Activated CD8-positive, alpha-beta T cell treated with anti-CD3 and anti-CD28 coated beads, Interleukin-2, amount 10 ng/mL, durations not matched to agents 7 days and 5 days (primary cell): ENCODE results near the gene DLK2. TPM values are rescaled to one million over a fixed set of nuclear protein-coding genes. Genes with fewer than 3 reads are reported as not detected.

Experiments
- ATAC-seq: fragments of 150-1000 bp; cut with Tn5 transposase; one replicate; pipeline ENCODE4 v1.10.0; 2021; ENCODE audit warnings: moderate library complexity
- CTCF ChIA-PET: fragments of 350-600 bp; sonication (Branson Sonifier 250); formaldehyde crosslinking; loops from one replicate; lab custom pipeline; 2021; ENCODE audit warnings: antibody characterized with exemption; lab: Charles Lee
- POLR2A ChIA-PET: fragments of 350-600 bp; sonication (Branson Sonifier 250); formaldehyde crosslinking; loops from one replicate; lab custom pipeline; 2021; ENCODE audit warnings: antibody characterized with exemption; lab: Charles Lee
- DNase-seq: peaks from one replicate; pipeline ENCODE4 v3.0.0-alpha.2; 2020
- H3K27ac Mint-ChIP-seq: one replicate; pipeline ENCODE4 v1.8.0; 2021; ENCODE audit warnings: mild to moderate bottlenecking, mixed read lengths
- H3K27me3 Mint-ChIP-seq: one replicate; pipeline ENCODE4 v1.8.0; 2021; ENCODE audit warnings: low read depth, mixed read lengths
- H3K36me3 Mint-ChIP-seq: one replicate; pipeline ENCODE4 v1.8.0; 2021; ENCODE audit warnings: low read depth, mixed read lengths
- H3K4me1 Mint-ChIP-seq: one replicate; pipeline ENCODE4 v1.8.0; 2021; ENCODE audit warnings: low read depth, mixed read lengths
- H3K4me3 Mint-ChIP-seq: one replicate; pipeline ENCODE4 v1.8.0; 2021; ENCODE audit warnings: mild to moderate bottlenecking, mixed read lengths
- H3K9me3 Mint-ChIP-seq: one replicate; pipeline ENCODE4 v1.8.0; 2022; ENCODE audit warnings: mixed read lengths; ENCODE audit not compliant: insufficient read depth
- total RNA-seq, 2 experiments: library from RNA; stranded (reverse); gene quantifications; one replicate each; pipeline ENCODE4 v1.2.3, GENCODE V29; 2021

The DLK2 gene
- total RNA-seq, 2 experiments from 2014 or later, result not detected

DNA sequence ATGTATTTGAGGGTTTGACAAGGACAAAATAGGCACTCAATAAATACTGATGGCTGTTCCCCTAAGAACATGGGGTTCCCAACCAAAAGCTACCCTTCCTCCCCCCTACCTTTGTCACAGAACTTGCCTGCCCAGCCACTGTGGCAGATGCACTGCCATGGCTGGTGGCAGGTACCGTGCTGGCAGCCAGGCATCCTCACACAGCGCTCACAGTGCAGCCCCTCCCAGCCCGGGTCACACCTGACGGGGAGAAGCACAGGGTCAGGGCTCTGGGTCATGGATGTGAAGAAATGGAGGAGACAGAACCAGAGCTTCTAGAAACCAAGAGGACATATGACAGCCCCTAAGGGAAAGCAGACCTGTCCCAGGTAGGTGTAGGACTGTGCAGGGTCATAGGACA is 2.5 kb downstream of the DLK2 start:
- H3K27me3 Mint-ChIP-seq, result peaks cover 21% of the 10 kb centered on the region
- peaks cover 18% of the 10 kb centered on the region for H3K4me1 Mint-ChIP-seq
- peaks cover 21% of the 10 kb centered on the region for H3K36me3 Mint-ChIP-seq
- POLR2A ChIA-PET, result no interaction called here
- no peak overlapping the region for H3K4me3 Mint-ChIP-seq
- H3K9me3 Mint-ChIP-seq, result no peaks in the 10 kb centered on the region
- no peak for DNase-seq
- CTCF ChIA-PET, result interaction anchor here (1.2 to 2.3 kb wide), 2 partner anchors 22 to 53 kb away, joined by 3 to 11 read pairs; no protein-coding TSS in a partner anchor
- no peak overlapping the region for H3K27ac Mint-ChIP-seq
- ATAC-seq, result no peak

GRCh38 chr6:43451939-43452338 is 3.4 kb downstream of the DLK2 start:
- POLR2A ChIA-PET, result no interaction called here

GRCh38 chr6:43451348-43451747 is 4.0 kb downstream of the DLK2 start:
- DNase-seq (no peak), ATAC-seq (no peak)
- H3K27me3 Mint-ChIP-seq, result peaks cover 16% of the 10 kb centered on the region
- H3K4me3 Mint-ChIP-seq, result no peak overlapping the region
- peaks cover 27% of the 10 kb centered on the region for H3K36me3 Mint-ChIP-seq
- ChIA-PET CTCF (no interaction called here), POLR2A (no interaction called here)
- no peaks in the 10 kb centered on the region for H3K9me3 Mint-ChIP-seq
- H3K27ac Mint-ChIP-seq, result no peak overlapping the region
- H3K4me1 Mint-ChIP-seq, result peaks cover 15% of the 10 kb centered on the region

More at GRCh38 chr6:43451939-43452338, 3.4 kb downstream of the DLK2 start:
- peaks cover 18% of the 10 kb centered on the region for H3K4me1 Mint-ChIP-seq
- no peak overlapping the region for H3K4me3 Mint-ChIP-seq
- no peak for DNase-seq
- peaks cover 25% of the 10 kb centered on the region for H3K36me3 Mint-ChIP-seq
- CTCF ChIA-PET, result interaction anchor here (1.2 kb wide), 1 partner anchor 21 kb away, joined by 3 read pairs; no protein-coding TSS in a partner anchor
- ATAC-seq, result no peak
- no peak overlapping the region for H3K27ac Mint-ChIP-seq
- peaks cover 20% of the 10 kb centered on the region for H3K27me3 Mint-ChIP-seq
- H3K9me3 Mint-ChIP-seq, result no peaks in the 10 kb centered on the region

DNA sequence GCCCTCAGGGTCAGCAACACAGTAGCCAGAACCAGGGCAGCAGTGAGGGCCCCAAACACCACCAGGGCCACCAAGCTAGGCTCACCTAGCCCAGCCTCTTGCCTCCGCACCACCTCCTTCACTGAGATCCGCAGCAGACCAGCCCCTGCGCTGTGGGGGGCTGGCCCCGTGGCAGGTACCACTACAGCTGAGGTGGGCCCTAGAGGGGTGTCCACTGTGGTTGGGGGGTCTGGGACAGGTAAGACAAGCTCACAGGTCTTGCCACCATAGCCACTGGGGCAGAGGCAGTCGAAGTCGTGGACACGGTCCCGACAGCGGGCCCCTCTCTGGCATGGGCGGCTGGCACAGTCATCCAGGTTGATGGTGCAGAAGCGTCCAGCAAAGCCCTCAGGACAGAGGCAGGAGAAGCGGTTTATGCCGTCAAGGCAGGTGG is 4.6 kb downstream of the DLK2 start:
- no peak overlapping the region for H3K27ac Mint-ChIP-seq
- POLR2A ChIA-PET, result no interaction called here

DNA sequence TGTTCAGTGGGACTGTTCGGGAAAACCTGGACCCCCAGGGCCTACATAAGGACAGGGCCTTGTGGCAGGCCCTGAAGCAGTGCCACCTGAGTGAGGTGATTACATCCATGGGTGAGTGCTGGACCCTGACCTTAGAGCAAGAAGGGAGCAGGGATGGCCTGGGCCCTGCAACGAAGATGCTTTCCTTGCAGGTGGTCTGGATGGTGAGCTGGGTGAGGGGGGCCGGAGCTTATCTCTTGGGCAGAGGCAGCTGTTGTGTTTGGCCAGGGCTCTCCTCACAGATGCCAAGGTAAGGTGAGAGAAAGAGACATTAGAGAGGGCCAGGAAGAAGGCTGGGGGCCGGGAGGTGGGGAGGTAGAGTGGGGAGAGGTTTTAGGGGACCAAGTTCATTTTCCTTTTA is 6.4 kb downstream of the DLK2 start:
- ChIA-PET POLR2A (interaction anchor here (2.1 kb wide), 1 partner anchor 29 kb away, joined by 7 read pairs; the partner anchor contains the start of gene TJAP1), CTCF (no interaction called here)
- H3K4me1 Mint-ChIP-seq, result no peaks in the 10 kb centered on the region

More for the DNA sequence above, 4.6 kb downstream of the DLK2 start:
- Mint-ChIP-seq H3K27me3 (peaks cover 10% of the 10 kb centered on the region), H3K9me3 (no peaks in the 10 kb centered on the region), H3K4me3 (no peak overlapping the region), H3K4me1 (peaks cover 10% of the 10 kb centered on the region), H3K36me3 (peaks cover 27% of the 10 kb centered on the region)
- CTCF ChIA-PET, result no interaction called here
- ATAC-seq (no peak), DNase-seq (no peak)

GRCh38 chr6:43447604-43448003 is 7.7 kb downstream of the DLK2 start:
- H3K4me3 Mint-ChIP-seq, result no peak overlapping the region
- ATAC-seq, result no peak
- CTCF ChIA-PET, result interaction anchor here (1.2 kb wide), 1 partner anchor 34 kb away, joined by 3 read pairs; no protein-coding TSS in a partner anchor

More for the DNA sequence above, 6.4 kb downstream of the DLK2 start:
- ATAC-seq (no peak), DNase-seq (no peak)
- Mint-ChIP-seq H3K4me3 (no peak overlapping the region), H3K27me3 (peaks cover 2% of the 10 kb centered on the region), H3K36me3 (peaks cover 28% of the 10 kb centered on the region), H3K9me3 (no peaks in the 10 kb centered on the region), H3K27ac (no peak overlapping the region)

DNA sequence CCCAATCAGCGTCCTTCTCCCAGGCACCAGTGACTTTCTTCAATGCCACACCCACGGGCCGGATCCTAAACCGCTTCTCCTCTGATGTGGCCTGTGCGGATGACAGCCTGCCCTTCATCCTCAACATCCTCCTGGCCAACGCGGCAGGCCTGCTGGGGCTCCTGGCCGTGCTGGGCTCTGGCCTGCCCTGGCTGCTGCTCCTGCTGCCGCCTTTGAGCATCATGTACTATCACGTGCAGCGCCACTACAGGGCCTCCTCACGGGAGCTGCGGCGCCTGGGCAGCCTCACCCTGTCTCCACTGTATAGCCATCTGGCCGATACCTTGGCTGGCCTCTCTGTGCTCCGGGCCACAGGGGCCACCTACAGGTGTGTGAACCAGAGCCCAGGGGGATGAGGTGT is 9.8 kb downstream of the DLK2 start:
- Mint-ChIP-seq H3K36me3 (peaks cover 22% of the 10 kb centered on the region), H3K9me3 (no peaks in the 10 kb centered on the region), H3K27me3 (no peaks in the 10 kb centered on the region), H3K4me3 (no peak overlapping the region), H3K27ac (no peak overlapping the region), H3K4me1 (no peaks in the 10 kb centered on the region)
- no peak for ATAC-seq
- no peak for DNase-seq
- ChIA-PET CTCF (interaction anchor here (1.1 kb wide), 1 partner anchor 87 kb away, joined by 3 read pairs; no protein-coding TSS in a partner anchor), POLR2A (no interaction called here)

More at GRCh38 chr6:43447604-43448003, 7.7 kb downstream of the DLK2 start:
- DNase-seq, result no peak
- Mint-ChIP-seq H3K4me1 (no peaks in the 10 kb centered on the region), H3K36me3 (peaks cover 27% of the 10 kb centered on the region), H3K9me3 (no peaks in the 10 kb centered on the region), H3K27ac (no peak overlapping the region), H3K27me3 (no peaks in the 10 kb centered on the region)
- POLR2A ChIA-PET, result interaction anchor here (2.1 kb wide), 1 partner anchor 30 kb away, joined by 7 read pairs; the partner anchor contains the start of gene TJAP1

GRCh38 chr6:43444582-43444981 is 10.8 kb downstream of the DLK2 start:
- CTCF ChIA-PET, result no interaction called here
- Mint-ChIP-seq H3K27me3 (no peaks in the 10 kb centered on the region), H3K27ac (no peak overlapping the region), H3K4me1 (no peaks in the 10 kb centered on the region), H3K4me3 (no peak overlapping the region), H3K36me3 (peaks cover 23% of the 10 kb centered on the region), H3K9me3 (no peaks in the 10 kb centered on the region)
- DNase-seq (no peak), ATAC-seq (no peak)
- POLR2A ChIA-PET, result interaction anchor here (0.6 kb wide), 1 partner anchor 17 kb away, joined by 3 read pairs; the partner anchor contains the start of gene ABCC10

DNA sequence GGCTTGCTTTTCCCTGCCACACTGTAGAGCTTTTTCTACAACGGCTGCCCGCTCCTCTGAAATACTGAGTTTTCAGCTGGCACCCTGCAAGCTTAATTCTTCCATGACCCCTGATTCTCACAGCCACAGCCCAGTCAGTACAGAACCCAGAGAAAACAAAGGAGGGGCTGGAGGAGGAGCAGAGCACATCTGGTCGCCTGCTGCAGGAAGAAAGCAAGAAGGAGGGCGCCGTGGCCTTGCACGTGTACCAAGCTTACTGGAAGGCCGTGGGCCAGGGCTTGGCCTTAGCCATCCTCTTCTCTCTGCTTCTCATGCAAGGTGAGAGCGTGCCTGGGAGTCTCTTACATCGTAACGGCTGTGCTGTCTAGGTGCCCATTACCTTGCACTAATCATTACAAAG is 11.3 kb downstream of the DLK2 start:
- H3K4me3 Mint-ChIP-seq, result no peak overlapping the region
- H3K4me1 Mint-ChIP-seq, result no peaks in the 10 kb centered on the region
- ATAC-seq (no peak), DNase-seq (no peak)
- ChIA-PET POLR2A (interaction anchor here (0.6 kb wide), 1 partner anchor 17 kb away, joined by 3 read pairs; the partner anchor contains the start of gene ABCC10), CTCF (no interaction called here)
- no peaks in the 10 kb centered on the region for H3K27me3 Mint-ChIP-seq
- H3K27ac Mint-ChIP-seq, result no peak overlapping the region
- H3K9me3 Mint-ChIP-seq, result no peaks in the 10 kb centered on the region
- peaks cover 21% of the 10 kb centered on the region for H3K36me3 Mint-ChIP-seq

DNA sequence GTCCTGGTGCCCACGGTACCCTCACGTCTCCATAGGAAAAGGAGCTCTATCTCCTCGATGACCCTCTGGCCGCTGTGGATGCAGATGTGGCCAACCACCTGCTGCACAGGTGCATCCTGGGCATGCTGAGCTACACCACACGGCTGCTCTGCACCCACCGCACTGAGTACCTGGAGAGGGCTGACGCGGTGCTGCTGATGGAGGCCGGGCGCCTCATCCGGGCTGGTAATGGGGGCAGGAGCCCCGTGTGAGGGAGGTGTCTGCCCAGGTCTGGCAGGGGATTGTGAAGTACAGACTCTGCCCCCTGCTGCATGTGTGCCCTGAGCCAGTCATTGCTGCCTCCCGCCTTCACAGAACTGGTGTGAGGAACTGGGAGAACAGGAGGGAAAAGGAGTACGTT is 12.4 kb downstream of the DLK2 start:
- ChIA-PET POLR2A (no interaction called here), CTCF (no interaction called here)

DNA sequence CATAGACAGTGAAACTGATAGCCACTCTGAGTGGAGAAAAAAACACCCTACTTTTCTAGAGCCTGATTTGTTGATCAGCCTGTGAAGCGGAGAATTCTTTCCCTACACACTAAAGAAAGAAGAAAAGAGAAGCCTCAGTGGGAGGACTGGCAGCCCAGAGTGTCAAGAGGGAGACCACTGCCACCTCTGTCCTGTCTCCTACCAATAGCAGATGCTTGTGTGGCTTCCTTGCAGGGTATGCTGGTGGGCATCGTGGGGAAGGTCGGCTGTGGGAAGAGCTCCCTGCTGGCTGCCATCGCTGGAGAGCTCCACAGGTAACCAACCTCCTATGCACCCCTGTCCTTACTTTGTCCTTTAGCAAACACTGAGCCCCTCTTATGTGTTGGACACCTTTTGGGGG is 17.6 kb downstream of the DLK2 start:
- Mint-ChIP-seq H3K27me3 (no peaks in the 10 kb centered on the region), H3K36me3 (peaks cover 20% of the 10 kb centered on the region), H3K4me1 (no peaks in the 10 kb centered on the region), H3K4me3 (no peak overlapping the region), H3K9me3 (no peaks in the 10 kb centered on the region), H3K27ac (no peak overlapping the region)
- DNase-seq (no peak), ATAC-seq (no peak)
- POLR2A ChIA-PET, result interaction anchor here (0.9 kb wide), 1 partner anchor 70 kb away, joined by 3 read pairs; no protein-coding TSS in a partner anchor
- CTCF ChIA-PET, result interaction anchor here (1.0 to 2.2 kb wide), 2 partner anchors 69 to 295 kb away, joined by 3 to 6 read pairs; no protein-coding TSS in a partner anchor

More for the DNA sequence above, 12.4 kb downstream of the DLK2 start:
- peaks cover 21% of the 10 kb centered on the region for H3K36me3 Mint-ChIP-seq
- H3K4me1 Mint-ChIP-seq, result no peaks in the 10 kb centered on the region
- ATAC-seq, result no peak
- DNase-seq, result no peak
- H3K9me3 Mint-ChIP-seq, result no peaks in the 10 kb centered on the region
- H3K27ac Mint-ChIP-seq, result no peak overlapping the region
- no peaks in the 10 kb centered on the region for H3K27me3 Mint-ChIP-seq
- H3K4me3 Mint-ChIP-seq, result no peak overlapping the region

- Mint-ChIP-seq H3K36me3 (peaks cover 21% of the 10 kb centered on the region), H3K27ac (no peak overlapping the region), H3K4me3 (no peak overlapping the region), H3K9me3 (no peaks in the 10 kb centered on the region), H3K27me3 (no peaks in the 10 kb centered on the region), H3K4me1 (no peaks in the 10 kb centered on the region)
- CTCF ChIA-PET, result interaction anchor here (2.2 kb wide), 1 partner anchor 70 kb away, joined by 6 read pairs; no protein-coding TSS in a partner anchor
- ATAC-seq (no peak), DNase-seq (no peak)
- POLR2A ChIA-PET, result no interaction called here
Measured at GRCh38 chr6:43436577-43437282, 18.6 kb downstream of the DLK2 start.
